ENCODE measurements around the gene SNCB.
A peak's percentile ranks its signal among the peaks of the same experiment; 100 is the strongest.
"Not testable (repeated sequence)": the region's sequence is repeated elsewhere in the genome, so short reads cannot be mapped to it uniquely, and the experiment has no call there.

SNCB gene

DNA sequence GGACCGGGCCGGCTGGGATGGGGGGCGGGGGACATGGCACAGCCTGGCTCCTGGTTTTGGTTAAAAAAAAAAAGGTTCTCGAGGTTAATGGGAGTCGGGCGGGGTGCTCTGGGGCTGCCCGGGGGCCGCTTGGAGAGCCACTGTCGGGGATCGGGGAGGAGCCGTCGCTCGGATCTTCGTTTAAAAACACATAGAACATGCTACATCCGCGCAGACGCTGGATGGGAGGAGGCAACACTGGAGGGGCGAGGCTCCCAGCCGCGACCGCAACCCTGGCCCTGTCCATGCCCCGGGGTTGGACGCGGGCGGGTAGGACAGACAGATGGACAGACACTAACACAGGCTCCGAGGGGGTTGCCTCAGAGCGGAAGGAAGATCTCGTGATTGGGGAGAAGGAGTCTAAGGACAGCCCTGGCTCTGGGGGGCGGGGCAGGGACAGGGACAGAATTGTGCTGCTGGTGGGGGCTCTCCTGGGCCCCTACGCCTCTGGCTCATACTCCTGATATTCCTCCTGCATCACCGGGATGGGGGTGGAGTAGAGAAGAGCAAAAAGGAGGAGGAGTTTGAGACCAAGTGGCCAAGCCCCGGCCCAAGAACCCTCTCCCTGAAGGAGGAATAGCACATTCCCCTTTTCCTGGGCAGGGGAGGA, 9.9 kb downstream of the SNCB start:
- DNase-seq, result no peak

DNA sequence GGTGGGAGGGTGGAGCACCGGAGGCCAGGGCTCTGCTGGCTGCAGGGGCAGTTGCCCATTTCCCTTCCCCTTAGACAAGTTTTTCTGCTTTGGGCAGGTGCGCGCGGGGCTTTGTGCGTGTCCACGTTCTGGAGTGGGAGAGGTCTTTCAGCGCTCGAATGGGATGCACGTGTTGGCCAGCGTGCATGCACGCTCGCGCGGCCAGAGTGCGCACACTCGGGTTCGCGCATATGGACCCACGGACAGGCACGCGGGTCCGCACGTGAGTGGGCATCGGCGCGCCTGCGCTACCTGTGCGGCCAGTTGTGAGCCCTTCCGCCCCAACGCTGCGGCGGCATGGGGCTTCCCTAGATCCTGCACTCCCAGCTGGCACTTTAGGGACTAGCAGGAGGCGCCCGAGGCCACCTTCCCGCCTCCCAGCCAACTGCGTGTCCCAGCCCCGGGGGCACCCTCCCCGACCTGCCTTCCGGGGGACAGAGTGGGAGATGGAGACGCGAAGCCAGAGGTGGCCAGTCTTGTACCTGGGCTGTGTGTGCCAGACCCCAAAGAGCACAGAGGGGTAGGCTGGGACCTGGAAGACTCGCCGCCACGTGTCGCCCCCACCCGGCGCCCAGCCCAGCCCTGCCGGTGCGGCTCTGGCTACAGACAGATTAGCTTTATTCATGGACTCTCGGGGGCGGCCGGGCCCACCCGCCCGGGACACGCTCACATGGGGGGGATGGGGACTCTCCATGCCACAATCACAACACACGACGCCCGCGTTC, 10.6 kb downstream of the SNCB start:
- no peak for DNase-seq

DNA sequence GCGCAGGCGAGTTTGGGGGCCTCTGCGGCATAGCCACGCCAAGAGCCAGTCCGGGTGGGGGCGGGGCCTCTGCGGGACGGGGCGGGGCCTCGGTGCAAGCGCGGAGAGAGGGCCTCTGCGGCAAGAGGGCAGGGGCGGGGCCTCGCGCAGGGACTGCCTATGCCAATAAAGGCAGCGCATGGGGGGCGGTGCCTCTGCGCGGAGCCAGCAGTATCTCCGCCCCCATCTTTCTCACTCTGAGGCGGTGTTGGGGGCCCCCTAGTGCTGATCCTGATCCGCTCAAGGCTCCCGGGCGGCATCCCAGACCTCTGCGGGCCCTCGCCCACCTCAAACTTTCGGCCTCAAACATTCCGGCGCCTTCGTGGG, 11.1 kb downstream of the SNCB start:
- DNase-seq, result peak; percentile 85

DNA sequence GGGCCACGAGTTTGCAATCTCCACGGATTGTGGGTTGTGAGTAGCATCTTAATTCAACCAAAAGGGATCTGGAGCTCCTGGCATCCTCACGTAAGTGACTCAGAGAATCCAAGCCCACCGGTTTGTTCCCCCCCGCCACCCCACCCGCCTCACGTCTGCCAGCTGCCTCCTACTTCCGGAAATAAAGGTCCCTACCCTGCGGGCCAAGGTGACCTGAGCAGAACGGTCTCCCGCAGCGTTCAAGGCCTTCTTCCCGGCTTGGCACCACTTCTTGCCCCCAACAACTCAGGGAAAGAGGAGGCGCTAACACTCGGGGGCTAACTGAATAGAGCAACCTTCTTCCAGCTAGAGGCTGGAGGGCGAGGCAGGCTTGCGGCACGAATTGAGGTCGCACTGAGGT, 11.6 kb downstream of the SNCB start:
- no peak for DNase-seq

DNA sequence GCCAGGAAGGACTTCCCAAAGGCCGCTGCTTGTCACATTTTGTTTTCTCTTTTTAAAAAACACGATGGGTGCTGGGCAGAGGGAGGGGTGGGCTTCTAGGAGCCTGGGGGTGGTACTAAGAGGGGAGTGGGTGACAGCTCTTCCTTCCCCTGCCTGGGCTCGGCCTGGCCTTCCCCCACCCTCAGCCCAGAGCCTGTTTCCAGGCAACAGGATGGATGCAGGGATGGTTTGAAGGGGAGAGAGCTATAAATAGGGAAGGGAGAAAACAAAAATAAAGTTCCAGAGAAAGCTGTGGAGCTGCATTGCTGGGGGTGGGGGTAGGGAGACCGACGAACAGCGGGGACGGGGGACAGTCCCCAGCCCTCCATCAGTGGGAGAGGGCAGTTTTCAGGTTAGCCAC, 13.8 kb downstream of the SNCB start:
- DNase-seq, result no peak

DNA sequence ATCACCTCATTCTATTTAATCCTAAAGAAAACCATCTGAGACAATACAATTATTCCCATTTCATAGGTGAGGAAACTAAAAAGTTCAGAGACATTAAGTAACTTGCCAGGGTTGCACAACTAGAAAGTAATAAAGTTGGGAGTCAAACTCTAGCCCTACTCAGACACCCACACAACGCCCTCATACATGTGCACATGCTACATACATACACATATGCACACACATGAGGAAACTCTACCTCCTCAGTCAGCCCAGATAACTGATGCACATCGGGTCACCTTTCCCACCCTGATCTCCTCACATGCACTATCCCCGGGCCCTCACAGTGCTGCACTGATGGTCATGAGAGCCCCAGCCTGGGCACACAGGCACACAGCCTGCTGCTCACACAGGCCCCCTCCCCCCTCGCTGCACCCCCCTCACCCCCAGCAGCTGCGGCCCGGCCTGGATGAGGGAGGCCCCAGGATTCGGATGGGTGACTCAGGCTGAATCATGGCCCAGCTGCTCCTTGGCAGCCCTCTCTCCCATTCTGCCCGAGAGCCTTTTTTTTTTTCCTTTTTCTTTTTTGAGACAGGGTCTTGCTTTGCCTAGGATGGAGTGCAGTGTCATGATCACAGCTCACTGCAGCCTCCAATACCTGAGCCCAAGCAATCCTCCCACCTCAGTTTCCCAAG, 15.4 kb downstream of the SNCB start:
- DNase-seq, result no peak

DNA sequence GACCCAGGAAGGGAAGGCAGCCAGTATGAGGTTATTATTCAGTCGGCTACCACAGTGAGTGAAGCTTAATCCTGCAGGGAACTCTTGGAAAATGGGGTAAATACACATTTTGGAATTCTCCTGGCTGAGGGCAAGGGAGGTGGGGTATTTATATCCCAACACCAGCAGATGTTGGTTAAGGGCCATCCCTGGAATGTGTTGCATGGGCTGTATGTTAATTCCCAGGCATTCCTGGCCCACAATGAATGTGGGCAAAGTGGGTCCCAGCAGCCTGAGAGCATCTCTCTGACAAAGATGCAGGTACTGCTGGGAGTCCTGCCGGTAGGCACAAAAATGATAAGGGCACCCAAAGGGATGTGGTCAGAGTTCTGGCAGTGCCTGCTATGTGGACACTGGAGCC, 17.5 kb downstream of the SNCB start:
- no peak for DNase-seq

DNA sequence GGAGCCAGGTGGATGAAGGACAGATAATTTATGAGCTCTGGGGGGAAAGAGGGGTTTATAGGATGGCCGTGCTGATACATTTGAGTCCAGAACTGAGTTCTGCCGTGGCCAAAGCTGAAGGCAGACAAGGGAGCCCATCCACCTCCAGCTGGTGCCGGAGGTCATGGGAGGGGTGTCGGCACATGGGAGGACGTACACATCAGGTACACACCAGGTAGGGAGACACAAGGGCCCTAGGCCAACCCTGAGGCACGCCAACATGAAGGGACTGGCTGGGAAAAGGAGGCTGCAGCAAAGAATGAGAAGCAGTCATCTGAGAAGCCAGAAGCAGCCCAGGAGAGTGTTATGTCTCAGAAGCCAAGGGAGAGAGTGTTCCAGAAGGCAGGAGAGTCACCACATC, 18.3 kb downstream of the SNCB start:
- DNase-seq, result no peak

DNA sequence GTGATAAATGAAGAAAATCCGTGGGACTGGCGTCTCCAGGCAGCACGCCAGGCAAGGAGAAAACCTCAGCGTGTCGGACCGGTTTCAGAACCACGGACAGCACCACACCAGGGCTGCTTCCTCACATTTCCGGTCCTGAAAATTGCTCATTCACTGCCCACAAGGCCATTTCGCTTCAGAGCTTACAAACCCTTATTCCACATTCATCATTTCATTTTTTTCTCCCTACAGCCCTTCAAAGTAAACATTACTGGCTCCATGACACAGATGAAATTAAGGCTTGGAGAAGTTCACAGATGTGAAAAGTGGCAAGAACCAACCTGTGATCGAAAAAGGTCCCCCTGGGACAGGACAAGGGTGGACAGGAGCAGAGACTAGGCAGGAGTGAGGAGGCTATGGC, 18.9 kb downstream of the SNCB start:
- peak; percentile 30 for DNase-seq

DNA sequence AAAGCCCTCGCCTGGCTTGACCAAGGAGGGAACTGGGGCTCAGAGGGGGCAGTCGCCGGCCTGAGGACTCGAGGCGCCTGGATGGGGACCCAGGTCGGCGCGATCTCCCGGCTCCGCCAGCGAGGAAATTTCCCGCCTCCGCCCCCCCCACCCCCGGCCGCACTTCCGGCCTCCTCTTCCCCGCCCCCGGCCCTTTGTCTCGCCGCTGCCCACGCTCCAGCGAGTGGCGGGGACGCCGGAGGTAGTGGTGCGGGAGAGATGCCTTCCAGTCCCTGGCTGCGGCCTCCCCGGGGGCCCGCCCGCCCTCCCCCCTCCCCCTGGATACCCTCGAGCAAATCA, 19.9 kb downstream of the SNCB start:
- DNase-seq, result no peak

DNA sequence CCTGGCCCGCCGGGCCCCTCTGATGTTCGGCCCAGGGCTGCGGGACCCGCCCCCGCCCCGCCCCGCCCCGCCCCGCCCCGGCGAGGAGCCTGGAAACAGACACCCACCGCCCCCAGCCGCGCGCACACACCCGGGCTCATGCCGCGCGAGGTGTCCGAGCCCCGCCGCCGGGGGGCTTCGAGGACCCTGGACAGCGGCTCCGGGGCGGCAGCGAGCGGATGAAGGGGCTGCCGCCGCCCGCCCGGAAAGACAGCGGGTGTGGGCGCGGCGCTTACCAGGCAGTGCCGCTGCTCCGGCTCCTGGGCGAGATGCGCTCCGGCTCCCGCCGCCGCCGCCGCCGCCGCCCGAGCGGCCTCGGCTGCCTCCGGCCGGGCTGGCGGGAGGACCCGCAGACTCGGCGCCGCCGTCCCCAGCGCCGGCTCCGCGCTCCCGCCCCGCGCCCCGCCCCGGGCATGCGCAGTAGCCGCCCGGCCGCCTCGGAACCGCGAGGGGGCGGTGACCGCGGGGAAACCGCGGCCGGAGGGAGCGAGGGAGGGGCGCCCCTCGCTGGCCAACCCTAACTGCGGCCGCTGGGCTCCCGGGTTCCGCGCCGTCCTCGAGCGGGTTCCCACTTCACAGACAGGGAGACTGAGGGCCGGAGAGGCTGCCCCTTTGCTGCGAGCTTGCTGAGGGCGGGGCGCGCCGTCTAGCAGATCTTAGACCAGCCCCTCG, 20.5 kb downstream of the SNCB start, which contains the start of gene GPRIN1:
TSS of gene GPRIN1 (minus strand) at position 433 of the 711 bp plus-strand sequence. CDS start 10,322 bp downstream, outside the sequence.
- peak; percentile 43 for DNase-seq

DNA sequence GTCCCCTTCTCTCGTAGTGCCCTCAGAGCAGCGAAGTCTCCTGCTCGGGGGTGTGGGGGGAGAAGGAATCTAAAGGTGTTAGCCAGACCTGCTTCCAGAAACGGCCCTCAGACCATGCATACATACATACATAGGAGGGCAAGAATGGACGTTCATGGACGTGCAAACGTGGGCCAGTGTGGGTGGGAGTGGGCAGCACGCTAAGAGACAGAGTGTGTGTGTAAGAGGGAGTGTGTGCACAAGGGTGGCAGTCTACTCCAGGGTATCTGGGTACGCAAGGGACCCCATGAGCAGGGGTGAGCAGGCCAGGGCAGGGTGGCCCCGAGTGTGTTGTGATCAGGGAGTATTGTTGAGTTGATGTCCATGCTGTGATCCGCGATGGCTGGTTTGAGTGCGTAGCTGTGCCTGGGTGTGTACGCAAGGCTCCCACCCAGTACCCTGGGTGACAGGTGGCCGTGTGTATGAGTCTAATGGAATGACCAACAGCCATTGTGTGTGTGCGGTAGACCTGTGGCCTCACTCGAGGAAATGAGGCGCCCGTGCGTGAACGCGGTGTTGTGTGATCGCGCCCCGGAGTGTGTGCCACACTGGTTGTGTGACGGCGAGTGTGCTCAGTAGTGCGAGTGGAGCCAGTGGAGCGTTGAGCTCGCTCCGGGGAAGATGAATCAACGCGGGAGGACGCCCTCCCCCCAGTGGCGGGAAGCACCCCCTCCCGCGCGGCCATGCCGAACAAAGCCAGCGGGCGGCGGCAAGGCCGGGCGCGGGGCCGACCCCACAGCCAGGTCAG, 21.2 kb downstream of the SNCB start:
- peak; percentile 25 for DNase-seq

DNA sequence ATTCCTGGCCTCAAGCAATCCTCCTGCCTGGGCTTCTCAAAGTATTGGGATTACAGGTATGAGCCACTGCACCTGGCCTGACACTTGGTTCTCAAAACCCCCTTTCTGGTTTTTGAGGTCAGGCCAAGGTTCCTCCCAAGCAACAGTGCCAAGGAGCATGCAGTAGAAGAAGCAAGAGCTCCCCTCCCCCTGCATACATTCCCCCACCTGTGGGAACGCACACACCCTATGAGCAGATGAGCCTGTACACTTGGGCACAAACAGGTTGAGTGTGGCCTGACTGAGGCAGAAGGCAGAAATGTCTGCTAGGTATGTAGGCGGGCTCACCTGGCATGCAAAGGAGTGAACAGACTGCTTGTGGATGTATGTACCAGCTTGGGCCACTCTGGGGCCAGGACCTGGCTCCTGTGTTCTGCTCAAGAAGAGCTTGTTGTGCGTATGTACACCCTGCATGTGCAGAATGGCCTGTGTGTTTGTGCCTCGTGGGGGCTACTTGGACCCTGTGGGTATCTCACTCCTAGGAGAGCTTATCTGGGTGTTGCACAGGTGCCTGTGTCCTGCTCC, 22.1 kb downstream of the SNCB start:
- DNase-seq, result no peak

DNA sequence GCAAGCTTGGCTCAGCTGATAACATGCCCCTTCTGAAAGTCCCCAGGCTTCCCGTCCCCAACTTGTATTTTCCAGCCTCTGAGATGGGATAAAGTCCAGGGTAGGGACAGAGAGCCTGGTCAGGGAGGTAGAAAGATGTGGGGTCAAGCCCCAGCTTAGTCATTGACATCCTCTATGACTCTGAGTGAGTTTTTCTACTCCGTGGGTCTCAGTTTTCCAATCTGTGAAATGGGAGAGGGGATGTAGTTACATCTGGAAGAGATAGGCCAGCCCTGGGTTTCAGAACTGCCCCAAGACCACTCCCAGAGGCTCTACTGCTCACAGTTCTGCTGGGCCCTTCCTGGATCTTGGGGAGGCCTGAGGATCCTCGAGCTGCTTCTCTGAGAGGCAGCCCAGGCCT, 23.5 kb downstream of the SNCB start:
- no peak for DNase-seq

DNA sequence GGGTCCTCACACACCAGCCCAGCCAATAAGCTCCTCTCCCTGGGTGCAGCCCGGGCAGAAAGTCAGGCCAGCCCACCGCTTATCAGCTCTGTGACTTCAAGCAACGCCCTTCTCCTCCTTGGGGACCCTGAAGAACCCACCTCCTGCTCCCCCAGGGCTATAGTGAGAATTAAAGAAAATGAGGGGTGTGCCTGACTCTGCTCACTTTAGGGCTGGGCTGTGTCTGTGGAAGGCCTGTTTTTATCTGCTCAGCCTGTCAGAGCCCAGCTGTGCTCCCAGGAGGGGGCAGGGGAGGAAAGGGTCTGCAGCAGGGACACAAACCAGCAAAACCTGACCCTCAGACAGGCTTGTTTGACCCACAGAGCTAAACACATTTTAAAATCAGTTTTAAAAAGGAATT, 24.3 kb downstream of the SNCB start:
- DNase-seq, result no peak

DNA sequence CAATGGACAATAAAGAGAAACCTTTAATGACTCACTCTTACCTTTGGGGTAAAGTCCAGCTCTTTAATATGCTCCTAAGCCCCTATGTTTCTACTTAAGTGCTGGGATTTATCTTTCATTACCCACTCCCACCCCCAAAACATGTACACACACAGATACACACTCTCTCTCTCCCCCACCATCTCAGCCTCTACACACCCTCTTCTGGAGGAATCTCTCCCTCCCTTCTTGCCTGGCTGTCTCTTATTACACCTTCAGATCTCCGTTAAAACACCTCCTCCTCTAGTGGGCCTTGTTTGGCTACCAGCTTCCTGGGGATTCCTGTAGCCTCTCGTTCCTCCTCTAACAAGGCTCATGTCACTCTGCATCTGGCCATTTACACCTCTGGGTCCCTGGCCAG, 27.2 kb downstream of the SNCB start:
- DNase-seq, result no peak

DNA sequence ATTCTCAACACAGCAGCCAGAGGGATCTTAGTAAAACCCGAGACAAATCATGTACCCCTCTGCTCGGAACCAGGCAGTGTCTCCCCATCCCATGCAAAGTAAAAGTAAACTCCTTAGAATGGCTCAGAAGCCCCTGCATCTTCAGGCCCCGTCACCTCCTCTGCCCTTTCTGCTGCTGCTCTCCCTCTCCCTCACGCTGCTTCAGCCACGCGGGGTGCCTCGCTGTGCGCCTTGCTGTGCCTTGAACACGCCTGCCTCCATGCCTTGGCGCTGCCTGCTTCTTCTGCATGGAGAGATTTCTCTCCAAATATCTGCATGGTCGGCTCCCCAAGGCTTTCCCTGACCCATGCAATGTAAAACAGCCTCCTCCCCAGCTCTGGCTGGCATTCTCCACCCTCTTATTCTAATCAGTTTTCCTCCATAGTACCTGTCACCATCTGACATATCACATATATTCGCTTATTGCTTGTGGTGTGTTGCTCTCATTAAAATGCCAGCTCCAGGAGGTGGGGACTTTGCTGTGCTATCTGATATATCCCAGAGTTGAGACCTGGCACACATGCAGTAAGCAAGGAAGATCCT, 28.3 kb downstream of the SNCB start:
- no peak for DNase-seq

DNA sequence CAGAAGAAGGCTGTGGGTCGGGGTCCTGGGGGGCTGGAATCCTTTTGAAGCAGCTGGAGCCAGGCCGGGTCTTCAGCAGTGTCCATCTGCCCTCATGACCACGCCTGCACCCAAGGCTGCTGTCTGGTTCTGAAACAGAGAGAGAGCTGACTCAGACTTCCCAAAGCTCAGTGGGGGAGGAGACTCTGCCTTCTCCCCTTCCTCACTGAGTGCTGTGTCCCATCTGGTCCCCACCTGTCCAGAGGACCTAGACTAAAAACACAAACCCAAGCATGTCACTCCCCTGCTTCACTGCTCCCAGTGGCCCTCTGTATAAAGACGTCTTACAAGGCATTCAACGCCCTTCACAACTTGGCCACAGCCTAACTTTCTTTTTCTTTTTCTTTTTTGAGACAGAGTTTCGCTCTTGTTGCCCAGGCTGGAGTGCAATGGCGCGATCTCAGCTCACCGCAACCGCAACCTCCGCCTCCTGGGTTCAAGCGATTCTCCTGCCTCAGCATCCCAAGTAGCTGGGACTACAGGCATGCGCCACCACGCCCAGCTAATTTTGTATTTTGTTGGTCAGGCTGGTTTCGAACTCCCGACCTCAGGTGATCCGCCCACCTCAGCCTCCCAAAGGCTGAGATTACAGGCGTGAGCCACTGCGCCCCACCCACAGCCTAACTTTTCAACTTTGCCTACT, 30.4 kb downstream of the SNCB start:
- DNase-seq, result not testable (repeated sequence)

DNA sequence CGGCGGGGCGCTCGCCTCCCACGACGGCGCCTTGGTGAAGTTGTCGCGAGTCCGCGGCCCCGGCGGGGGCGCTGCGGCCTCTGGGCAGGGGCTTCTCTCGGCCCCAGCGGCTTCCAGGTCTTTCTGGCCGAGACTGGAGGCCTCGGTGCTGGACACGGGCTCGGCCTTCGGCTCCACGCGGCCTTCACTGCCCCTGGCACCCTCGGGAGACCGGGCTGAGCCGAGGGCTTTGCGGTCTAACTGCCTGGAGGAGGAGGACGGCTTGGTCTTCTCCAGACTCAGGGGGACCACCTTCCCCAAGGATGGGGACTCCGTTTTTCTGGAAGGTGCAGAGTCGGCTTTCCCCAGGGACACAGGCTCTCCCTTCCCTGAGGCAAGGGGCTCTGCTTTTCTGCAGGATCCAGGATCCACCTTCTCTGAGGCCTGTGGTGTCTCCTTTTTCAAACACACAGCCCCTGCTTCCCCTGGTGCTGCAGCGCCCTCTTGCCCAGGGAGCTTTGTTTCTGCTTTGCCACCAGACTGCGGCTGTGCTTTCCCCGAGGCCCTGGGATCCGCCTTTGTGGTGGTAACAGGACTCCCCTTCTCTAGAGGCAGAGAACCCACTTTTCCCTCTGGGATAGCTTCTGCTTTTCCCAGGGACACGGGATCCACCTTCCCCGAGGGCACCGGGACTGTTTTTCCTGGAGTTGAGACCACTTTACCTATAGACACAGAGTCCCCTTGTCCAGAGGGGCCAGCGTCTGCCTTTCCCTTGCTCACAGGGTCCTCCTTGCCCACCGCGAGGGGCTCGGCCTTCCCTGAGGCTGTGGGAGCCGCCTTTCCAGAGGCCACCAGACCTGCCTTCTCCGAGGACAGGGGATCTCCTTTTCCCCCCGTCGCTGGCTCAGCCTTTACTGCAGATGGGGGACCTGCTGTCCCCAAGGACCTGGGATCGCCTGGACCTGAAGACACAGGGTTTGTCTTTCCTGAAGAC, 32.6 kb downstream of the SNCB start:
- DNase-seq, result no peak

All from CD4-positive, alpha-beta T cell treated with Interferon gamma for 1 hour (primary cell).